ENCODE data around the gene GCSAM.
"Not testable (repeated sequence)": the region's sequence is repeated elsewhere in the genome, so short reads cannot be mapped to it uniquely, and the experiment has no call there.

Gene GCSAM

DNA sequence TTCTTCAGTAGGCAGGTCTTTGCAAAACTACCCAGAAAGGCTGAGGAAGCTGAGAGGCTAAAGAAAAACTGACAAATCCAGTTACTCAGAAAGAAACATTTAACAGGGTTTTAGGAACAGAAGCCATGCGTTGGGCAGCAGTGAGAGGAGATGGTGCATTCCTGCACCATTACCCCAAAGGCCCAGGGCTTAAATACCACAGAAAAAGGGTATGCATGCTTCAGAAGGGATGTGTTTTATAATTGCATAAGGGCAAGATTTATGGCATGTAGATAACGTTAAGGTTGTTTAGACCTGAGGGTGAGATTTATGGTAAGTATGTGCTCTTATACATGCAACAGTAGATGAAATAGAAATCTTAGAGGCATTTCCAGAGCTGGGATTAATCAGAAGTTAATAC, 36.9 kb downstream of the GCSAM start:
- no peak for DNase-seq

DNA sequence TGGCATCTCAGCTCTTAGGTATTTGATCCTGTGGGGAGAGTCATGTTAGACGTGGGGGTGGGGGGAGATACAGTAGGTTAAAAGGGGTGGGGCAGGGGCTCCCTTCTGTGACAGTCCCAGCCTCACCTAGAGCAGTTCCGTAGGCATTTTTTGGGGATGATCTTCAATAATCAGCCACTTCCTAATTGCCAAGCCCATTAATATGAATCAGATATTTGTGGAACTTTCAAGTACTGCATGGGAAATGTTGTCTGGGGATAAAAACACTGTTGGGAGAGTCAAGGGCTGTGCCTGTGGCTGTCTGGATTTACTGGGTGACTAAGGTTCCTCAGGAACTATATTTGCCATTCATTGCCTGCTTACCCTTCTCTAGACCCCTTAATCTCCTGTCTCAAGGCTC, 37.3 kb downstream of the GCSAM start:
- no peak for DNase-seq

DNA sequence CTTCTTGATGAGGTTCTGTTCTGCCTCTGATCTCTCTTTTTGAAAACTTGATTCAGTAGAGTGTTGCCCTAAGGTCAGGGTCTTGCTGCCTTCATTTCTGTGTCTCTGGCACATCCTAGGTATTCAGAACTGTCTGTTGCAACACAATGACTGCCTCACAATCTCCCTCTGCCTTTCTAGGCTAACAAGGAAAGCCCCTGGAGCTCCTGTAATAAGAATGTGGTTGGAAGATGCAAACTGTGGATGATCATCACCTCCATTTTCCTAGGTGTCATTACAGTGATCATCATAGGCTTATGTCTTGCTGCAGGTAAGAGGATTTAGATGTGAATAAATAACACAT, 39.9 kb downstream of the GCSAM start:
- no peak for DNase-seq

DNA sequence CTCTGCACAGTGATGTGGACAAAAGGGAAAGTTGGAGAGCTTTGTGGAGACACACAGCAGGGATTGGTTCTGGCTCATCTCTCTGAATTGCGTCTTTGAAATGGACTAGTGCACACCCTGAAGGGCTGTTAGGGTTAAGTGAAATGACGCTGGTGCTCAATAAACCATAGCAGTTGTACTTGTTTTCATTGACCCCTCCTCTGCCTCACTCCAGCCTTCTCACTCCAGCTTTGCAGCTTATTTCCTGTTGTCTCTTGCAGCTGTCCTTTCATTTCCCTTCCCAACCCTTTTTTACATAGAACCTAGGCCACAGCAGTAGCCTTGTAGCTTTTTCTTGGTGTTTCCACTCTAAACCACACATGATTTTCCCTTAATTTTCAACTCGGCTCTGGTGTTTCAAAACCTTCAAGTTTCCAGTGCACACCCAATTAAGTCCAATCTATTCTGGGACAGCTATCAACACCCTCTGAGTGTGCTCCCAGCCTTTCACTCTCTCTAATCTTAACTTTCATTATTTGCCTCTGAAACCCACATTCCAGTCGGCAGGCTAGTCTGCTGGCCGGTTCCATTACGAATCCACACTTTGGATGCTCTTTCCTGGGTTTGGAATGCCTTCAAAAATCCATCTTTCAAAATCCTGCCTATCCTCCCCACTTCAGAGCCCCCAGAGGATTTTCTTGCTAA, 40.4 kb downstream of the GCSAM start:
- no peak for DNase-seq

DNA sequence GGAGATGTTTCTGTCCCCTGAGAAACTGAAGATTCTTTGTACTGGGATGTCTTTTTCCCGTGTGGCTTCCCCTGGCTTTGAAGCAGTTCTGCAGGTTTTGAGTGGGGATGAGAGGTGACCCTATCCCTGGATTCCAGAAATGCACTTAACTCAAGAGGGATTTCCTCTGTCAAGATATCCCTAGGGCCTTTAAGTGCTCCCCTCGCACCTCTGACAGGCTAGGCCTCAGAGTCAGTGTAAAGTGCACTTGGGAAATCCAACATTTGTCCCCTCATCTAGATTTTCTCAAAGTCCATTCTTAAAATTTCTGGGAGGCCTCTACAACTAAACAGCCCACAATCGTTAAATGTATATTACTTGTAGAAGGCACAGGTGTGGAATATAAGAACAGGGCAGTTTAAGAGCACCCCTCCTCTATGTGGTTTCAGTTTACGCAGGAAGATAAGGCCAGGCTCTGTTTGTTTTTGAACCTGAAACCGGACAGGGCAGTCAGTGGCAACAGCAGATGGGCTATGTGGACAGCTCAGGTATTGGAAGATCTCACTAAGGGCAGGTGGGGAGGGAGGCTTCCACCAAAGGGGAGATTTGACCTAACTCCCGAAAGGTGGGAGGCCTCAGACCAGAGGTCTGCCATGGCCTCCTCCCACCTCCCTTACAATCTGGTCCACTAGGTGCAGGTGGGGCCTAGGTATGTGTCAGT, 42.0 kb downstream of the GCSAM start:
- no peak for DNase-seq

DNA sequence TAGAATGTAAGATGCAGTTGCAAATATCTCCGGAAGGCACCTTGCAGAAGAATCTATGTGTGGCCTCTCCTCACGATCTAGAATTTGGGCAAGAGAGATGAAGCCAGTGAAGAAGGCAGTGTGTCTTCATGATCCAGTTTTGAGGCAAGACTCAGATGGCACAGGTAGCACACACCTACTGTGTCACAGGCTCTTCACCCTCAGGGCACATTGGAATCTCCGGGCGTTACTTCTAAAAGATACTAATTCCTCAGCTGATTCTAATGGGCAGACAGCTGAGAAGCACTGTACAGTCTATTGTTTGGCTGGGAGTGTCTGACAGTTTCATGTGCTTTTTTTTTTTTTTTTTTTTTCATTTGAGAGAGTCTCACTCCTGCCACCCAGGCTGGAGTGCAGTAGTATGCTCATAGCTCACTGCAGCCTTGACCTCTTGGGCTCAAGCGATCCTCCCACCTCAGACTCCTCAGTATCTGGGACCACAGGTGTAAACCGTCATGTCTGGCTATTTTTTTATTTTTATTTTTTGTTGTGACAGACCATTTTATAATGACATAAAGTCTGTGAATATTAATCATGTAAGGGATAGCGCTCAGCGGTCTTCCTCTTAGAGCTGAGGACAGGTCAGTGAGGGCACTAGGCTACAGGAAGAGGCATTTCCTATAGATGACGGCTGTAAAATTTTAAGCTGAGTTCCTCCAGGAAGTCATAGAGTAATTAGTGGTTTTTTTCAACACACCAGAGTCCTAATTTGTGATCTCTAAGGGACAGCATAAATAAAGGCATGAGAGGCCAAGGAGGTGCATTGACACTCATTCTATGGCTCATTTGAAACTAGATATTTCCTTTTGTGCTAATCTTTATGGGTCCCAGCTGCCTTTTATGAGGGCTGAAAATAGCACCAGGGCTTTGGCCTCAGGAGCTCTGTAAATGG, 42.8 kb downstream of the GCSAM start:
- DNase-seq: no peak

DNA sequence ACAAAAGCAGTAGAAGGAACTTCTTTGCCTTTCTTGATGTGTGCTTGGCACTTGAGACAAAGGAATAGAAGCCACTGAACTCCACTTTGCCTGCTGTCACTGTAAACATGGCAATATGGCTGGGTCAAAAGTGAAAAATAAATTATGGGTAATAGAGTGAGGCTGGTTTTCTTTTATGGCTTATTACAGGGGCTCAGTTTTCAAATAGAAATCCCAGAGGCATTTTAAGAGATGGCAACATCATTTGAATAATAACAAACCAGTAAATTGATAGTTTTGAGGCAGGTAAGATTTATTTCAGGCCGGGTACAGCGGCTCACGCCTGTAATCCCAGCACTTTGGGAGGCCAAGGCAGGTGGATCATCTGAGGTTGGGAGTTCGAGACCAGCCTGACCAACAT, 44.1 kb downstream of the GCSAM start:
- DNase-seq: no peak

DNA sequence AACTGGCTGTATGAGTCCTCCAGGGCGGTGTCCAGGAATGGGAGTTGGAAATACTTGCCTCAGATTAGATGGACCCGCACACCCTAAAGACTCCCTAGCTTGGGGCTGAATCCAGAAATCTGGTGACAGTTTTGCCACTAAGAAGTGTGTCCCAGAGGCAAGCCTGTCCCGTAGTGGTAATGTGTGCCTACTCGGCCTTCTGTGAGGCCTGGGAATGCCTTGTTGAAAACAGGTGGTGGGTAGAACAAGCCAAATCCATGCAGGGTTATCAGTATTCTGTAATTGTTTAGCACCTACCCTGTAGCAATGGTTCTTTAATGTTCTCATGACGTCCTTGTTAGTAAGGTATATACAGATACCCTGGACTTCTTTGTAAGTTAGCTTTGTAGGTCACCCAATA, 45.3 kb downstream of the GCSAM start:
- DNase-seq: no peak

DNA sequence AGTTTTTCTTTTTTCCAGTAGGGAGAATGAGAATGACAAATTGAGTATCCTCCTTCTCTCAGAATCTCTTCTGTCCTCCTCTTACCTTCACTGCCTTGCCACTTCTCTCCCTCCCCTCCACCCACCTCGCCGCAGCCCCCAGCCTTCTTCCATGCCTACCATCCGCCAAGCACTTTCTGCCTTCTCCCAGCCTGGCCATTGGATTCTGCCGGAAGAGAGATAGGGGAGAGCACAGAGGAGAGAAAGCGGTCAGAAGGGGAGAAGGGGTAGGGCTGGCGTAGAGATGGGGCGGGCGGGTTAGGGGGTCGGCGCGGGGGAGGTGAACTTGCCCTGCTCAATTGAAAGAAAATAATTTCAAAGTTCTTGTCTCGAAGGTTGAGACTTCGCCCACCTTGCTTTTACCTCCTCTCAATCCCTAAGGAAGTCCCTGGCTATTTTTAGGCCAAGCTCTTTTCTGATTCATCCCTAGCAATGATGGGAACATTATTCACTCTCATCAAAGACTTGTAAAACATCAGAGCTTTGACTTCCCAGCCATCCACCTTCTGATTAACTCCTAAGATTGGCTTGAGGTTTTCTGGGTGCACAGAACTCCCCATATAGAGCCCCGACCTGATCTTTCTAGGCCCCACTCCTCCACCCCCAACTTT, 46.0 kb downstream of the GCSAM start:
- DNase-seq: no peak

DNA sequence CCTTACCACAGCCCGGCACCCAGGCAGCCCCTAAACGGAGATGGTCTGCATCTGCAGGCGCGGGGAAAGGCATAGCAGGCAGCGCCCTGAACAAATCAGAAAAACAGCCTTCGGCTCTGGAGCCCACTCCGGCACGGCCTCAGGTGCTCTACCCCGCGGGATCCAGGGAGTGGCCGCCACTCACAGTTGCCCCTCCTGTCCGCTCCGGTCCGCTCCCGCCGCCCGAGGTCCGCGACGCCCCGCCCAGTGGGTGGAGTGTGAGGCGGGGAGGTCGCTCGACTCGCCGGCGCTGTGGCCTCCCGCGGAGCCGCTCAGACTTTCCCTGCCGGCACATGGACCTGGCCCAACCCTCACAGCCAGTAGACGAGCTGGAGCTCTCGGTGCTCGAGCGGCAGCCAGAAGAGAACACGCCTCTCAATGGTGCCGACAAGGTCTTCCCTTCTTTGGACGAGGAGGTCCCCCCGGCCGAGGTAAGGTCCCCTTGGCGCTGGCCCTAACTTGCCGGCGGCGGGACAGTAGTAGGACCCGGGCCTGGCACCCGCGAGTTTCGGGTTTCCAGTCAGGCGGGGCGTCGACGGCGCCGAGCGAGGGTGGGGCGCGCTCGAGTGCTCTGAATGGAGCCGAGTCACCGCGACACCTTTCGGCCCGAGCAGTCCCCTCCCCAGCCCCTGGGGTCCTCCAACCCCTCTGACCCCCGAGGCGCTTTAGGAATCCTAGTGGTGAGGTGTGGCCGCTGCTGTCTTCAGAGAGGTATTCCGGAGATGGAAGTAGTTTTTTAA, 46.8 kb downstream of the GCSAM start, which contains the start of gene C3orf52:
Gene C3orf52 (plus strand): TSS at position 314 of the 779 bp plus-strand sequence. CDS start 19 bp downstream, at position 333.
- peak; percentile 81 for DNase-seq

DNA sequence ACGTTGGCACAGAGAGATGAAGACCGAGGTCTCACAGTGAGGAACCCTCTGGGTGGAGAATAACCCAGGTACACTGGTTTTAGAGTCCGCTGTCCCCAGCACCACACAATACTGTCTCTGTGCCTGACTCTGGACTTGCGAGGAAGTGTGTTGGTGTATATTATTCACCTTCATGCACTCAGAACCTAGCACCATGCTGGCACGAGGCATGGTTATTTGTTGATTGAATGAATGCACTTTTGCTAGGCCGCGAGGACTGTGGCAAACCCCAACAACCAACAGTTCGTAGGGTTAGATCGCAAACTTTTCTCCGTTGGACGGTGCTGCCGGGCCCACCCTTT, 47.3 kb downstream of the GCSAM start:
- no peak for DNase-seq

DNA sequence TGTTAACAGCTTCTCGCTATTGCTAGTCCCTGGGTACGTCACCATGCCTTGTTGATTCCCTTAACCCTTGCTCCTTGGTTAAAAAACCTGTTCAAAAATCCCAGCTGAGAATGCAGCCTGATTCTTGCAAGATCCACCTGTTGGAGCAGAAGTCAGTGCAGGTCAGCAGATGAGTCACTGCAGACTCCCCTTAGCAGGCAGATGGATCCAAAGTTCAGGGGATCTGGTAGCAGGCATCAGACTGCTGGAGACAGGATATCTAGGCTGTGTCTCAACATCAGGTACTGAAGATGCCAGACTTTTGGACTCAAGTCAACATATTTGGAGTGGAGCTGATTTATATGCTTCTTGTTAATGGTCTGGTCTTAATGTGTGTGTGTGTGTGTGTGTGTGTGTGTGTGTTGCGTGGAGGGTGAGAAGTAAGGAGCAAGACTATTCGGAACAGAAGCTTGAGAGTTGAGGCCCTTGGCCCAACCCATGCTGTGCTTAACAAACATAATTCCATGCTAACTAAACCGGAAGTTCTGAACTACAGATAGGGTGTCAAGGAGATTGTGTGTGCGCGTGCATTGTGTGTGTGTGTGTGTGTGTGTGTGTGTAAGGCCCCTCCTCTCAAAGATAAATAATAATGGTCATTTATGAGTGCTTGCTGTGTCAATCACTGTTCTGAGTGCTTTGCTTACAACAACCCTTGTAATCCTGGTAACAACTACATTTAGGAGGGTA, 47.9 kb downstream of the GCSAM start:
- no peak for DNase-seq

DNA sequence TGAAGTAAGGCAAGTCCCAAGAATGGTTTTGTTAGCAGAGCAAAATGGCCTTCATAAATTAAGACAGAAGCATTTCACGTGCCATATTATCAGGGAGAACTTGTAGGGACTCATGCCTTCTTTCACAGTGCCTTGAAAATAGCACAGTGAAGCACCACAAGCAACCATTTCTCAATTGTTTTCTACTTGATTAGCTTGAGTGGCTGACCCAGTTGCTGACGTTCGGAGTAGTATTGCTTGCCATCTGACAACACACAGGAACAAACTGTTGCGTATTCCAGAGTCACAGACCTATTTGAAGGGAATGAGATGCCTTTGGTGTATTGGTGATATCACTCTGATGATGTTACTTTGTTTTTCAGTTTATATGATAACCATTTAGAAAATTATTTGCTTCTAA, 49.8 kb downstream of the GCSAM start:
- no peak for DNase-seq

DNA sequence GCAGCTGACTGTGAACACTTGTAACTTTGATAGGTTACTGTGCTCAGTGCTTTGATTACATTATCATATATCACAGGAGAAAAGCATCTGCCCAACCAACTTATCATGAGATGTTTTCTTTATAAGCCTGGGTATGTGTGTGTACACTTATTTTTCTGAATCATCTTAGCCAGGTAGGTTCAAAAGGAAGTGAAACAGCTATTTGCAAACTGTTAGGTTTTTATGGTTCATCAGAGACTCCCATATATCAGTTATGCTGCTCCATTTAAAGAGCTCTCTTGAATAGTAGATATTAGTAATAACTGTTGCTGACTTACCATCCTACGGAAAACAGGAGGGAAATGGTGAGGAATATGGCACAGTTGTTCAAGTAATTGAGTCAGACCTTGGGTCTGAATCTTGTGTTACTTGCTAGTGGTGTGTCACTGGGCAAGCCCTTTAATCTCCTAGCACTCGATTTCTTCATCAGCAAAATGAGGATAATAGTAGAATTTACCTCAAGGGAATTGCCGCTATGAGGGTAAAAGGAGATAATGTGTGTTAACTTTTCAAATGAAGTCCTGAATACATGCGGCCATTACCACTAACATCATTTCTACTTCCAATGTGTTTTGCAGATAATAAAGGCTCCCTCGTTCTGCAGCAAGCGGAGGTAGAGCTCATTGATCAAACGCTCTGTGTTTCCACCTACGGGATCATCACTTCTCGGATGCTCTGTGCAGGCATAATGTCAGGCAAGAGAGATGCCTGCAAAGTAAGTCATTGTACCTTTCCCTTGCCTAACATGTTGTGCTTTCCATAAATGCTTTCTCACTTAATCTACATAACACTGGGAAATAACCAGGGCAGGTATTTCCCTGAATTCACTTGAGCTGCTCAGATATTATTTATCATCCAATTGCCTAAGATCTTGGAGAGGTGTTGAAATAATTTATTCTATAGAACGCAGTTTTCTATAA, 54.6 kb downstream of the GCSAM start:
- DNase-seq: no peak

DNA sequence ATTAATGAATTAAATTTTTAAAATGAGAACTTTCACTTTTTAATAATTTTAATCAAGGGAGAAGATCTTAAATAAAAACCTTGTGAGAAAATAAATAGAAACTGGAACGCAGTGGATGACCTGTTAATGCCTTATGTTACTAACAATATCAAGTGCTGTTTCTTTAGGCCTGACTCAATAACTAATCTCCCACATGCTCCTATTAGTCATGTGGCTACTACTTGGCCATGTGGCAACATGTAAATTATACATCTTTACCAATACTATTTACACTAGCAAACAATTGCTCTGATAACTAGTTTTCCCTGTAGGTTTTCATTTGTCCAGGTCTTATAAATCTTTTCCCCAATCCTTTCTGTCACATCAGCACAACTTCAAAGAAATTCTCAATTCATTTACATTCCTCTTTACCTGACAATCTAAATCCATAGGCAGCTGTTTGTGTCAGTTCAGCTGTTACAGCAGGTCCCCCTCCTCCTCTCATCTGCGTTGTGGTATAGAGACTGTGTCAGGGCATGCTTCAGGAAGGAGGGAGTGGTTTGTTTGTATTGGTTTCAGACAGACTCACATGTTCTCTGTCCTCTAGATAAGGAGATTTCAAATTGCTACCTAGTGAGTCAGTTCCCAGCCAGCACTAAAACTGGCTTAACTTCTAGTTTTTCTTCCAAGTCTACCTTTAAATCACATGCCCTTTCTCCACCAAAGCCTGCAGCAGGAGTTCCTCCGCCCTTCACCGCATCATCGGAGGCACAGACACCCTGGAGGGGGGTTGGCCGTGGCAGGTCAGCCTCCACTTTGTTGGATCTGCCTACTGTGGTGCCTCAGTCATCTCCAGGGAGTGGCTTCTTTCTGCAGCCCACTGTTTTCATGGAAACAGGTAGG, 58.2 kb downstream of the GCSAM start:
- DNase-seq: no peak

DNA sequence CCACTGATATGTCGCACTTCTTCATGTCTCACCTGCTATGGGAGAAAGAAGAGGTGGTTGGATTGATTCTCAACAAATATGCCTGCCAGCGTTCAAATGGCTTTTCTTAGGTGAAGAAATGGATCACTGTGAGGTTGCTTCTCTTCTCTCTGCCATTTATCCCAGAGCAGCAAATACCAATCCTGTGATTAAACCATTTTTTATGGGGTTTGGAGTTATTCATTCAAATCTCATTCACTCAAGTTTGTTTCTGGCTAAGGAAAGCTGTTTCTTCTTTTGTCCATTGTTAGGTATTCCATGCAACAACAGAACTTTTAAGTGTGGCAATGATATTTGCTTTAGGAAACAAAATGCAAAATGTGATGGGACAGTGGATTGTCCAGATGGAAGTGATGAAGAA, 59.0 kb downstream of the GCSAM start:
- DNase-seq: no peak

DNA sequence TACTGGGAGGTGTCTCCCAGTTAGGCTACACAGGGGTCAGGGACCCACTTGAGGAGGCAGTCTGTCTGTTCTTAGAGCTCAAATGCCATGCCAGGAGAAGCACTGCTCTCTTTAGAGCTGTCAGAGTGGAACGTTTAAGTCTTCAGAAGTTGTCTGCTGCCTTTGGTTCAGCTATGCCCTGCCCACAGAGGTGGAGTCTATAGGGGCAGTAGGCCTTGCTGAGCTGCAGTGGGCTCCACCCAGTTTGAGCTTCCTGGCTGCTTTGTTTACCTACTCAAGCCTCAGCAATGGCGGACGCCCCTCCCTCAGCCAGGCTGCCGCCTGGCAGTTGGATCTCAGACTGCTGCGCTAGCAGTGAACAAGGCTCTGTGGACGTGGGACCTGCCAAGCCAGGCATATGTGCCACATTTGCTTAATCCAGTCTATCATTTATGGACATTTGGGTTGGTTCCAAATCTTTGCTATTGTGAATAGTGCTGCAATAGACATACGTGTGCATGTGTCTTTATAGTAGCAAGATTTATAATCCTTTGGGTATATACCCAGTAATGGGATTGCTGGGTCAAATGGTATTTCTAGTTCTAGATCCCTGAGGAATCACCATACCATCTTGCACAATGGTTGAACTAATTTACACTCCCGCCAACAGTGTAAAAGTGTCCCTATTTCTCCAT, 60.5 kb downstream of the GCSAM start:
- not testable (repeated sequence) for DNase-seq

Measured in cortex of kidney (tissue), 1 donor.